IMR-90 (cell line): ENCODE results near the gene DBNDD2. TPM values are rescaled to one million over a fixed set of nuclear protein-coding genes. Genes with fewer than 3 reads are reported as not detected.

Source experiments
- ATAC-seq: fragments of 200-7000 bp; cut with Tn5 transposase; 2 replicates; pipeline ENCODE4 v1.9.1; 2020; ENCODE audit warnings: low read depth, mild to moderate bottlenecking, moderate library complexity
- BruUV-seq: library from RNA; stranded (reverse); fragments of 400-500 nt; replicated peaks from 2 replicates; lab custom pipeline; 2021; lab: Mats Ljungman, UMichigan
- CTCF ChIA-PET: fragments of 300-600 bp; formaldehyde crosslinking; extraction: SDS; loops from one replicate; lab custom pipeline; 2021; ENCODE audit warnings: antibody characterized with exemption; lab: Yijun Ruan, JAX
- POLR2A ChIA-PET: fragments of 300-600 bp; sonication (Branson Sonifier 250); formaldehyde crosslinking; loops from one replicate; lab custom pipeline; 2022; ENCODE audit warnings: antibody characterized with exemption; ENCODE audit not compliant: unreplicated experiment; lab: Charles Lee
- DNase-seq: peaks from one replicate; pipeline ENCODE4 v3.0.0; 2013
- H2AFZ ChIP-seq: replicated peaks from 2 replicates; pipeline ENCODE3; 2013; ENCODE audit warnings: low read length, mild to moderate bottlenecking; ENCODE audit not compliant: poor library complexity
- H2AK5ac ChIP-seq: 2 replicates; pipeline ENCODE4 v1.6.1; 2013; ENCODE audit warnings: low read depth, low read length, inconsistent platforms
- H2AK9ac ChIP-seq: replicated peaks from 2 replicates; pipeline ENCODE3; 2013; ENCODE audit warnings: mild to moderate bottlenecking, low read depth, low read length, moderate library complexity; ENCODE audit not compliant: poor library complexity
- H2BK120ac ChIP-seq: 2 replicates; pipeline ENCODE4 v1.6.1; 2013; ENCODE audit warnings: low read depth, low read length, inconsistent platforms
- H2BK15ac ChIP-seq: 3 replicates; pipeline ENCODE4 v1.6.1; 2013; ENCODE audit warnings: low read depth, low read length, inconsistent platforms
- H2BK20ac ChIP-seq: 2 replicates; pipeline ENCODE4 v1.6.1; 2013; ENCODE audit warnings: low read depth, mild to moderate bottlenecking, inconsistent platforms, low read length, moderate library complexity
- H2BK5ac ChIP-seq: 2 replicates; pipeline ENCODE4 v1.6.1; 2013; ENCODE audit warnings: mild to moderate bottlenecking, low read depth, low read length, inconsistent platforms; ENCODE audit not compliant: poor library complexity, severe bottlenecking
- H3K14ac ChIP-seq: replicated peaks from 2 replicates; pipeline ENCODE4 v1.6.1; 2013; ENCODE audit warnings: low read depth, low read length, inconsistent platforms
- H3K18ac ChIP-seq: 2 replicates; pipeline ENCODE4 v1.6.1; 2013; ENCODE audit warnings: low read depth, low read length, control low read depth
- H3K23ac ChIP-seq: 2 replicates; pipeline ENCODE4 v1.6.1; 2013; ENCODE audit warnings: low read depth, low read length, inconsistent platforms
- H3K27ac ChIP-seq: 2 replicates; pipeline ENCODE4 v1.5.1; 2013; ENCODE audit warnings: mild to moderate bottlenecking, control low read depth, low read length; ENCODE audit not compliant: insufficient read depth
- H3K27me3 ChIP-seq: 2 replicates; pipeline ENCODE4 v1.6.1; 2013; ENCODE audit warnings: low read length; ENCODE audit not compliant: control insufficient read depth, insufficient read depth
- H3K36me3 ChIP-seq: 2 replicates; pipeline ENCODE4 v1.6.1; 2013; ENCODE audit warnings: low read length, mixed read lengths; ENCODE audit not compliant: control insufficient read depth, insufficient read depth
- H3K4ac ChIP-seq: 2 replicates; pipeline ENCODE4 v1.6.1; 2013; ENCODE audit warnings: low read depth, low read length, inconsistent platforms
- H3K4me1 ChIP-seq: 2 replicates; pipeline ENCODE4 v1.6.1; 2013; ENCODE audit warnings: low read length, mixed read lengths; ENCODE audit not compliant: control insufficient read depth, insufficient read depth
- H3K4me2 ChIP-seq: 2 replicates; pipeline ENCODE4 v1.6.1; 2013; ENCODE audit warnings: low read depth, mild to moderate bottlenecking, control low read depth, low read length, moderate library complexity
- H3K4me3 ChIP-seq: 2 replicates; pipeline ENCODE4 v1.5.1; 2013; ENCODE audit warnings: low read depth, mild to moderate bottlenecking, control low read depth, low read length, moderate library complexity; ENCODE audit not compliant: insufficient read depth
- H3K56ac ChIP-seq: 2 replicates; pipeline ENCODE4 v1.6.1; 2013; ENCODE audit warnings: low read length, inconsistent platforms; ENCODE audit not compliant: insufficient read depth; ENCODE audit errors: extremely low read depth
- H3K79me1 ChIP-seq, 2 experiments: 2 replicates each; pipeline ENCODE4 v1.6.1; 2013; ENCODE audit warnings: low read length in 2 of 2, inconsistent platforms in 1 of 2, low read depth in 1 of 2
- H3K9ac ChIP-seq: 2 replicates; pipeline ENCODE4 v1.6.1; 2013; ENCODE audit warnings: low read depth, low read length, control low read depth
- H3K9me1 ChIP-seq: 2 replicates; pipeline ENCODE4 v1.6.1; 2013; ENCODE audit warnings: low read length, inconsistent platforms; ENCODE audit not compliant: insufficient read depth
- H3K9me3 ChIP-seq: 2 replicates; pipeline ENCODE4 v1.6.1; 2013; ENCODE audit warnings: low read length; ENCODE audit not compliant: control insufficient read depth, insufficient read depth
- H4K20me1 ChIP-seq: 2 replicates; pipeline ENCODE4 v1.6.1; 2013; ENCODE audit warnings: low read length, inconsistent platforms; ENCODE audit not compliant: insufficient read depth
- H4K5ac ChIP-seq: 2 replicates; pipeline ENCODE4 v1.6.1; 2013; ENCODE audit warnings: mild to moderate bottlenecking, low read depth, low read length, control low read depth
- H4K8ac ChIP-seq, 2 experiments: 2 replicates each; pipeline ENCODE4 v1.6.1; 2013; ENCODE audit warnings: low read depth in 2 of 2, low read length in 2 of 2, control low read depth in 1 of 2, inconsistent platforms in 1 of 2
- H4K91ac ChIP-seq: 2 replicates; pipeline ENCODE4 v1.6.1; 2013; ENCODE audit warnings: low read depth, low read length, inconsistent platforms; ENCODE audit not compliant: insufficient read depth
- NFE2L2 ChIP-seq: fragments of 150-350 bp; IDR thresholded peaks from 2 replicates; pipeline ENCODE4 v1.6.1; 2016; ENCODE audit warnings: low read depth, mild to moderate bottlenecking, low read length
- RAD21 ChIP-seq: IDR thresholded peaks from 2 replicates; pipeline ENCODE4 v1.6.1; 2012; ENCODE audit warnings: low read length, improper control_type of control experiment
- SMC3 ChIP-seq: fragments of 150-350 bp; IDR thresholded peaks from 2 replicates; pipeline ENCODE4 v1.6.1; 2016; ENCODE audit warnings: low read depth, mild to moderate bottlenecking, antibody characterized with exemption, low read length, moderate library complexity
- WGBS, 2 experiments: methylation state at CpG; one replicate each; pipeline versions ENCODE4 v1.1.5 to v1.1.7; 2013; ENCODE audit warnings: missing lambda C conversion rate in 2 of 2; ENCODE audit not compliant: insufficient read length in 1 of 2; ENCODE audit errors: extremely low coverage in 2 of 2; 5-methylcytosine and 5-hydroxymethylcytosine counted together
- dilution Hi-C: fragments of 300-500 bp; cut with HindIII; formaldehyde crosslinking; loops from one replicate; pipeline ENCODE4 v1.14.3; 2018; ENCODE audit warnings: low sequenced_read_pairs; ENCODE audit not compliant: unreplicated experiment
- in situ Hi-C: fragments of 300-500 bp; cut with MboI; formaldehyde crosslinking; loops from 3 replicates; pipeline ENCODE4 v1.14.3; 2019; ENCODE audit warnings: low sequenced_read_pairs, inconsistent platforms, mixed read lengths
- intact Hi-C: fragments of 100-400 bp; cut with micrococcal nuclease; formaldehyde crosslinking; loops from 2 replicates; pipeline ENCODE4 v1.10.0; 2022
- polyA plus RNA-seq, 3 experiments: library from polyadenylated mRNA; depleted of rRNA; stranded (reverse); fragments of >200 nt; gene quantifications; 2 replicates each; pipeline ENCODE4 v1.2.3, GENCODE V29; 2012; ENCODE audit warnings: low replicate concordance in 1 of 3
- total RNA-seq: library from RNA; depleted of rRNA; stranded (reverse); fragments of >200 nt; gene quantifications from 2 replicates; pipeline ENCODE4 v1.2.3, GENCODE V29; 2012
- TF ChIP-seq, protein P1 (sequence below): conservative IDR thresholded peaks from 2 replicates; pipeline ENCODE4 v1.5.1; 2012; ENCODE audit warnings: mild to moderate bottlenecking, low read depth, low read length, improper control_type of control experiment

Gene DBNDD2
- total and polyA plus RNA-seq, 2 of the 4 experiments (the other 2 are of a cell fraction): 1.3 to 9.3 TPM

DNA sequence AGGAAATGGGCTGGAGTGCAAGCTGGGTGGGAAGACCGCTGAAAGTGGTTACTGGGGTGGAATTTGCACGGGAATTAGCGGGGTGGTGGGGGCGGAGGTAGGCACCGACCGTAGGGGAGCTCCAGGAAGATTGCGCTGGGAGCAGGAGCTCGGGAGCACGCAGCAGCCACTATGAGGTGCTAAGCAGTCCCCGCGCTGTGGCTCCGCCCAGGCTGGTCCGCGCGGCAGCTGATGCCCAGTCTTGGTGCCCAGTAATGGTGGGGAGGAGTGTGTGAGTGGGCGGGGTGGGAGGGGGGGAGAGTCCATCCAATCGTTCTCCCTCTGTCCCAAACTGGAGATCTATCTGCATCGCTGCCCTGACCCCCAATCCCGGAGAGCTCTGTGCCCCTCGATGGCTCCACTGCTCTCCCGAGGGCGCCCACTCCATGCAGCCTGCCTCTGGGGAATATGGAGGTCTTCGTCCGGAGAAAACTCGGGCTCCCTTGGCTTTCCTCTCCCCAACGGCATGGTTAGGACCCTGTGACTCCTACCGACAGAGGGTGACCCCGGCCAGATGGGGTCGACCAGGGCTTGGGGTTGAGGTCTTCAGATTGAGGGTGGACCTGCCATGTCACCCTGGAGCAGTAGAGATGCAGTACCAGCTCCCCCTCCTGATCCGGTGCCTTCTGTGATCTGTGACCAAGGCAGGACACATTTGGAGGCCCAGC lies 35.3 kb upstream of the DBNDD2 start:
- H3K4ac ChIP-seq: no peak overlapping the region; the same call in 1 of the 2 replicates
- in situ Hi-C loops: no loop called here
- 26% methylated on average over 9 of the region's 30 CpGs; no CpG with 5 or more reads in 1 of the 2 experiments for WGBS, 2 experiments
- H3K9me1 ChIP-seq: no peaks in the 10 kb centered on the region
- no peak overlapping the region for H3K9ac ChIP-seq
- H3K14ac ChIP-seq: no peak overlapping the region
- no peaks in the 10 kb centered on the region for H4K20me1 ChIP-seq
- H2AK9ac ChIP-seq: no peak overlapping the region
- H2BK5ac ChIP-seq: no peak overlapping the region
- POLR2A ChIA-PET: no interaction called here
- no peak overlapping the region for H3K4me3 ChIP-seq
- H3K36me3 ChIP-seq: peaks cover 3% of the 10 kb centered on the region
- H3K18ac ChIP-seq: no peak overlapping the region
- H3K27ac ChIP-seq: no peak overlapping the region
- H4K5ac ChIP-seq: peak overlapping the region; percentile 4; the same call in 1 of the 2 replicates
- H4K91ac ChIP-seq: no peak overlapping the region
- BruUV-seq: no TSS peak
- no peak for ATAC-seq
- intact Hi-C loops: no loop called here
- H3K4me1 ChIP-seq: no peaks in the 10 kb centered on the region; the same call in 1 of the 2 replicates
- DNase-seq: no peak
- peaks cover 0 to 3% of the 10 kb centered on the region in 2 experiments; a peak in 2 of 4 replicates for H3K79me1 ChIP-seq
- H3K56ac ChIP-seq: no peak overlapping the region
- H3K27me3 ChIP-seq: no peaks in the 10 kb centered on the region
- dilution Hi-C loops: no loop called here
- no peak for TF ChIP-seq NFE2L2
- no peak for TF ChIP-seq RAD21
- no peak for TF ChIP-seq SMC3
- TF ChIP-seq, protein P1, sequence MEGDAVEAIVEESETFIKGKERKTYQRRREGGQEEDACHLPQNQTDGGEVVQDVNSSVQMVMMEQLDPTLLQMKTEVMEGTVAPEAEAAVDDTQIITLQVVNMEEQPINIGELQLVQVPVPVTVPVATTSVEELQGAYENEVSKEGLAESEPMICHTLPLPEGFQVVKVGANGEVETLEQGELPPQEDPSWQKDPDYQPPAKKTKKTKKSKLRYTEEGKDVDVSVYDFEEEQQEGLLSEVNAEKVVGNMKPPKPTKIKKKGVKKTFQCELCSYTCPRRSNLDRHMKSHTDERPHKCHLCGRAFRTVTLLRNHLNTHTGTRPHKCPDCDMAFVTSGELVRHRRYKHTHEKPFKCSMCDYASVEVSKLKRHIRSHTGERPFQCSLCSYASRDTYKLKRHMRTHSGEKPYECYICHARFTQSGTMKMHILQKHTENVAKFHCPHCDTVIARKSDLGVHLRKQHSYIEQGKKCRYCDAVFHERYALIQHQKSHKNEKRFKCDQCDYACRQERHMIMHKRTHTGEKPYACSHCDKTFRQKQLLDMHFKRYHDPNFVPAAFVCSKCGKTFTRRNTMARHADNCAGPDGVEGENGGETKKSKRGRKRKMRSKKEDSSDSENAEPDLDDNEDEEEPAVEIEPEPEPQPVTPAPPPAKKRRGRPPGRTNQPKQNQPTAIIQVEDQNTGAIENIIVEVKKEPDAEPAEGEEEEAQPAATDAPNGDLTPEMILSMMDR: no peak
- no peak overlapping the region for H2BK15ac ChIP-seq
- peak overlapping the region; percentile 86 for H2AFZ ChIP-seq
- CTCF ChIA-PET: interaction anchor here (0.6 to 3.7 kb wide), 10 partner anchors 10 to 399 kb away, joined by 3 to 38 read pairs (median 4); partner anchors contain the start of gene SYS1
- H3K4me2 ChIP-seq: peak overlapping the region; percentile 14; the same call in 1 of the 2 replicates
- H3K23ac ChIP-seq: no peak overlapping the region
- H2BK120ac ChIP-seq: no peak overlapping the region
- H2AK5ac ChIP-seq: no peak overlapping the region
- H3K9me3 ChIP-seq: no peaks in the 10 kb centered on the region
- no peak overlapping the region for H2BK20ac ChIP-seq
- peak overlapping the region in 1 of 2 experiments; percentile 27; a peak in 2 of 4 replicates for H4K8ac ChIP-seq
